Measurements from ENCODE around the gene TECPR2. TPM values are rescaled to one million over a fixed set of nuclear protein-coding genes. Genes with fewer than 3 reads are reported as not detected.

The TECPR2 gene
- total RNA-seq, 1 donor from 2014 or later = 26.9 TPM

DNA sequence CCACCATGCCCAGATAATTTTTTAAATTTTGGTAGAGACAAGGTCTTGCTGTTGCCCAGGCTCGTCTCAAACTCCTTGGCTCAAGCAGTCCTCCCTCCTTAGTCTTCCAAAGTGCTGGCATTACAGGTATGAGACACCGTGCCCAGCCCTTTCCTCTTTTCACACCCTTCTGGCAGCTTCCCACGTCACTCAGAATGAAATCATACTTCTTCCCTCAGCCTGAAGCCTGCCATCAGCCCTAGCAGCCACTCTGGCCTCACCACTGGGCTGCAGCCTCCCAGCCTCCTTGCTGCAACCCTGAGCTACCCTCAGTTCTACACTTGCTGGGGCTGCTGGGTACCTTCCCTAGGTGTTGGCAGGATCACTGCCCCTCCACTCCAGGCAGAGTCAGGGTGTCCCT lies 128.6 kb downstream of the TECPR2 start:
- TF ChIP-seq, protein P1, sequence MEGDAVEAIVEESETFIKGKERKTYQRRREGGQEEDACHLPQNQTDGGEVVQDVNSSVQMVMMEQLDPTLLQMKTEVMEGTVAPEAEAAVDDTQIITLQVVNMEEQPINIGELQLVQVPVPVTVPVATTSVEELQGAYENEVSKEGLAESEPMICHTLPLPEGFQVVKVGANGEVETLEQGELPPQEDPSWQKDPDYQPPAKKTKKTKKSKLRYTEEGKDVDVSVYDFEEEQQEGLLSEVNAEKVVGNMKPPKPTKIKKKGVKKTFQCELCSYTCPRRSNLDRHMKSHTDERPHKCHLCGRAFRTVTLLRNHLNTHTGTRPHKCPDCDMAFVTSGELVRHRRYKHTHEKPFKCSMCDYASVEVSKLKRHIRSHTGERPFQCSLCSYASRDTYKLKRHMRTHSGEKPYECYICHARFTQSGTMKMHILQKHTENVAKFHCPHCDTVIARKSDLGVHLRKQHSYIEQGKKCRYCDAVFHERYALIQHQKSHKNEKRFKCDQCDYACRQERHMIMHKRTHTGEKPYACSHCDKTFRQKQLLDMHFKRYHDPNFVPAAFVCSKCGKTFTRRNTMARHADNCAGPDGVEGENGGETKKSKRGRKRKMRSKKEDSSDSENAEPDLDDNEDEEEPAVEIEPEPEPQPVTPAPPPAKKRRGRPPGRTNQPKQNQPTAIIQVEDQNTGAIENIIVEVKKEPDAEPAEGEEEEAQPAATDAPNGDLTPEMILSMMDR (IDR thresholded peaks at IDR 0.05) = no peak
- H3K9me3 Mint-ChIP-seq (ENCODE audit: unreplicated experiment) = no peaks in the 10 kb centered on the region
- H3K36me3 Mint-ChIP-seq (ENCODE audit: unreplicated experiment) = peaks cover 5% of the 10 kb centered on the region
- DNase-seq (ENCODE audit: extremely low spot score, unreplicated experiment) = no peak
- no peak overlapping the region for H3K4me3 Mint-ChIP-seq (ENCODE audit: unreplicated experiment)
- H3K4me1 Mint-ChIP-seq (ENCODE audit: unreplicated experiment) = peaks cover 4% of the 10 kb centered on the region
- H3K27ac Mint-ChIP-seq (ENCODE audit: unreplicated experiment) = no peak overlapping the region
- H3K27me3 Mint-ChIP-seq (ENCODE audit: unreplicated experiment) = no peaks in the 10 kb centered on the region

DNA sequence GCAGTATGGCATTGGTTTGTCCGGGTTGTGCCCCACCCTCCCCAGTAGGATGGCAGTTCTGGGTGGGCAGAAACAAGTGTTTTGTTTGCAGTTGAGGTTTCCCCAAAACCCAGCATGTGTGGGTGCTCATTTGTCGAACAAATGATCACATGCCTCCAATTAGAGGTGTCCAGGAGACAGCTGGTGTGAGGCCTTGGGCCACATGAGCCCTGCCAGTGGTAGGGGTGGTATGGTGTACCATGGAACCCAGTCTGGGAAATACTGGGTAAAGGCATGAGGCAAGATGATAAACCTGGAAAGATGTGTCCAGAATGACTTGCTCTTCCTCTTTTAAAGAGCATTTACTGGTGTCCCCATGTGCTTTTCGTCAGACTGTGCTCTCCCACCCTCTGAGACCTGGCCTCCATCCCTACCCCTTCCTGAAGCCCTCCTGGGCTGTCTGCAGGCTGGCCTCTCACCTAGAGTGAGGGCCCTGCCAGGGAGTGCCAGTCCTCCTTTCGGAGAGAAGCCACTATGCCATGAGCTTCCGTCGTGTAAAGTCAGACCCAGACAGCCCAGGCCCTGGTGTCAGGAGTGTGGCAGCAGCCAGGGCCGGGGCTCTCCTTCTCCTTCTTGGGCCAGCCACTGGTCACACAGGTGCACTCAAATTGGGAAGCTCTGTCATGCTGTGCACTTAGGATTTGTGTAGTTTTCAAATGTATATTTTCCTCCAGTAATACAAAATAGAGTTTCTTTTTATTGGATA lies 129.2 kb downstream of the TECPR2 start:
- H3K4me3 Mint-ChIP-seq (ENCODE audit: unreplicated experiment) = no peak overlapping the region
- TF ChIP-seq, protein P1 (IDR thresholded peaks at IDR 0.05) = no peak
- peaks cover under 1% of the 10 kb centered on the region for H3K36me3 Mint-ChIP-seq (ENCODE audit: unreplicated experiment)
- no peak overlapping the region for H3K27ac Mint-ChIP-seq (ENCODE audit: unreplicated experiment)
- H3K9me3 Mint-ChIP-seq (ENCODE audit: unreplicated experiment) = no peaks in the 10 kb centered on the region
- H3K4me1 Mint-ChIP-seq (ENCODE audit: unreplicated experiment) = peaks cover under 1% of the 10 kb centered on the region
- no peaks in the 10 kb centered on the region for H3K27me3 Mint-ChIP-seq (ENCODE audit: unreplicated experiment)
- no peak for DNase-seq (ENCODE audit: extremely low spot score, unreplicated experiment)

DNA sequence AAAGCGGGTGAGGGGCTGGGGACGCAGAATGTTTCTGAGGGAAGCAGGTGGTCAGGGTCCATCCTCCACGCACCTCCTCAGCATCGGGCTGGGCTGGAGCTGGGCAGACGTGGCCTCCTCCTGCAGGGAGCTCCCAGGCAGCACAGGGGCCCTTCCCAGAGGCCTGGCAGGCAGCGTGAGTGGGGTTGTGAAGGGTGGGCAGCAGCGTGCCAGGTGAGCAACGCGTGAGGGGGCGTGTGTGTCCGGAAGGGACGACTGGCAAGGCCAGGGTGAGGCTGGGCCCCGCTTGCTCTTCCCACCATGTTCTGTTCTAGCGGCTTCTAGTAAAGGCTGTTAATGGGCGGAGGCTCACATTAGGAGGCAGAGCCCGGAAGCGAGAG lies 129.8 kb downstream of the TECPR2 start:
- no peaks in the 10 kb centered on the region for H3K9me3 Mint-ChIP-seq (ENCODE audit: unreplicated experiment)
- no peaks in the 10 kb centered on the region for H3K27me3 Mint-ChIP-seq (ENCODE audit: unreplicated experiment)
- H3K36me3 Mint-ChIP-seq (ENCODE audit: unreplicated experiment) = no peaks in the 10 kb centered on the region
- no peak for DNase-seq (ENCODE audit: extremely low spot score, unreplicated experiment)
- no peaks in the 10 kb centered on the region for H3K4me1 Mint-ChIP-seq (ENCODE audit: unreplicated experiment)
- TF ChIP-seq, protein P1 (IDR thresholded peaks at IDR 0.05) = no peak
- H3K4me3 Mint-ChIP-seq (ENCODE audit: unreplicated experiment) = no peak overlapping the region
- no peak overlapping the region for H3K27ac Mint-ChIP-seq (ENCODE audit: unreplicated experiment)

DNA sequence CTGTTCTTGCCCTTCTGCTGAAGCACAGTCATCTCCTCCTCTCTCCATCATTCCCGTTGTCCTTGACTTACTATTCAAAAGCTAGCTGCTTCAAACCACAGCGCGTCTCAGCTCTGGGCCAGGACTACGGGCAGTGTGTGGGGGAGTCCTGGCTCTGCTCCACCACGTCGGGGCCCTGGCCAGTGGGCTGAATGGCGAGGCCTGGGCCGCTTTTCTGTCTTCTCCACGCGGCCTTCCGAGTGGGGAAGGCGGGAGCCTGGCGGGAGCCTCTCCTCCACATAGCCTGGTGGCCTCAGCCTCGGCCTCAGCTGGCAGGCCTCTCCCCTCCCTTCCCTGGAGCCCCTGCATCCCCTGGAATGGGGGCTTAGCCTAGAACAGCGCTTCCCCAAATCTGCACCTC lies 130.4 kb downstream of the TECPR2 start:
- H3K36me3 Mint-ChIP-seq (ENCODE audit: unreplicated experiment) = peaks cover 2% of the 10 kb centered on the region
- no peak for DNase-seq (ENCODE audit: extremely low spot score, unreplicated experiment)
- H3K9me3 Mint-ChIP-seq (ENCODE audit: unreplicated experiment) = no peaks in the 10 kb centered on the region
- H3K4me3 Mint-ChIP-seq (ENCODE audit: unreplicated experiment) = no peak overlapping the region
- H3K4me1 Mint-ChIP-seq (ENCODE audit: unreplicated experiment) = no peaks in the 10 kb centered on the region
- no peak overlapping the region for H3K27ac Mint-ChIP-seq (ENCODE audit: unreplicated experiment)
- H3K27me3 Mint-ChIP-seq (ENCODE audit: unreplicated experiment) = no peaks in the 10 kb centered on the region
- TF ChIP-seq, protein P1 (IDR thresholded peaks at IDR 0.05) = no peak

DNA sequence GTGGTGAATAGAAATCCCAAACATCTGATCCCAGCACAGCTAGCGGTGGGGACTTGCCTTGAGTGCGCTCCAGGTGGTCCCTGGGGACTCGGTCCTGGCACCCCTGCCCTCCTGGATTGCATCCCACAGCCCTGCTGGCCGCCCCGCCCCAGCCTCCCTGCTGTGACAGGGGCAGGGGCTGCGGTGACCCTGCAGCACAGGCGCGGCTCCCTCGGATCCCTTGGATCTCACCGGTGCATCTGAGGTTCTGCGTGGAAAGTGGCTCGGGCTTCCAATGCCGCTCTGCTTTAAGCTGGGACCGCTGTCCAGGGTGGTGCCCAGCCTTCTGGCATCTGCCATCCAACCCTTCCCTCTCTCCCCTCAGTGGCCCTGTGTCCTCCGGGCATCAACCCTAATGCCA lies 130.8 kb downstream of the TECPR2 start:
- TF ChIP-seq, protein P1 (IDR thresholded peaks at IDR 0.05) = no peak
- Mint-ChIP-seq H3K27ac (ENCODE audit: unreplicated experiment) (no peak overlapping the region), H3K27me3 (ENCODE audit: unreplicated experiment) (no peaks in the 10 kb centered on the region), H3K4me3 (ENCODE audit: unreplicated experiment) (no peak overlapping the region), H3K36me3 (ENCODE audit: unreplicated experiment) (peaks cover 2% of the 10 kb centered on the region), H3K9me3 (ENCODE audit: unreplicated experiment) (no peaks in the 10 kb centered on the region), H3K4me1 (ENCODE audit: unreplicated experiment) (no peaks in the 10 kb centered on the region)
- DNase-seq (ENCODE audit: extremely low spot score, unreplicated experiment) = no peak

Data from osteocyte (in vitro differentiated cells).